SK-N-MC (cell line): ENCODE results near the gene SETD1B.

Source experiments
- EZH2 ChIP-seq: fragments of 200-600 bp; sonication (generic); IDR thresholded peaks from one replicate; pipeline ENCODE4 v1.6.1; 2017; ENCODE audit warnings: antibody characterized with exemption
- FOXP2 ChIP-seq: optimal IDR thresholded peaks from 2 replicates; pipeline ENCODE3; 2011; ENCODE audit warnings: mild to moderate bottlenecking, moderate library complexity; ENCODE audit not compliant: insufficient read depth; ENCODE audit errors: extremely low read length, control extremely low read depth
- POLR2AphosphoS5 ChIP-seq: IDR thresholded peaks from 2 replicates; pipeline ENCODE4 v1.6.1; 2012; ENCODE audit warnings: mild to moderate bottlenecking, low read depth, low read length, borderline replicate concordance

- no peak for TF ChIP-seq POLR2AphosphoS5
- TF ChIP-seq EZH2 = no peak
- no peak for TF ChIP-seq FOXP2
Measured at GRCh38 chr12:121769297-121769830, 34.4 kb upstream of the SETD1B start.
